T-helper 1 cell (primary cell): ENCODE results near the gene CLINT1.
"Not testable (repeated sequence)": the region's sequence is repeated elsewhere in the genome, so short reads cannot be mapped to it uniquely, and the experiment has no call there.

Source experiments
- DNase-seq, 5 donors: peaks; one replicate each; pipeline ENCODE4 v3.0.0-alpha.2; 2012 to 2020

The CLINT1 gene

DNA sequence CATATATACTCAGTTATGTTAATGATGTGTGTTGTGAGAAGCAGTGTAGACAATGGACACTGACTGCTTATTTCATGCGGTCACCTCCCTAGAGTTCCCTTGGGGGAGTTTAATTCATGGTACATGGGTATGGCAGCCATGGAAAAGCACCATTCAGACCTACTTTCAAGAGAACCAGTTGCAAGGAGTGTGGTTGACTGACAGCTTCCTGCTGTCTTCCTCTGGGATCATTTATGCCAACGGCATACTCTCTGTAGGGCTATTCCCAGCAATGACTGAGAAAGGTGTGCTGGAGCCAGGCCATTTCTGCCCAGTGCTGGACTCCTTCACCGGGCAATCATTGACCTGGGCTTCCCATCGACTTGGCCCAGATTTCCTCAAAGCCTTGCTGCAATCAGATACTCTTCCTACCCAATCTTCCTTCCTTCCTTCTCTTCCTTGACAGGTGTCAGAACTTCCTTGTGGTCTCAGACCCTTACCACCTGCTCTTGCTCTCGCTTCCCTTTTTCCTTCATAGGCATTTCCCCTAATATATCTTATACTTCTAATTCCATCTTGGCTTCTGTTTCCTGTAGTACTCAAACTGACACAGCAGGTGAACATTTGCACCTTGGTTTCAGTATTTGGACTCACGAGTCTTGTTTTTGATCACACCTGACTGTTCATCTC, 3.4 kb upstream of the CLINT1 start:
- DNase-seq: no peak

DNA sequence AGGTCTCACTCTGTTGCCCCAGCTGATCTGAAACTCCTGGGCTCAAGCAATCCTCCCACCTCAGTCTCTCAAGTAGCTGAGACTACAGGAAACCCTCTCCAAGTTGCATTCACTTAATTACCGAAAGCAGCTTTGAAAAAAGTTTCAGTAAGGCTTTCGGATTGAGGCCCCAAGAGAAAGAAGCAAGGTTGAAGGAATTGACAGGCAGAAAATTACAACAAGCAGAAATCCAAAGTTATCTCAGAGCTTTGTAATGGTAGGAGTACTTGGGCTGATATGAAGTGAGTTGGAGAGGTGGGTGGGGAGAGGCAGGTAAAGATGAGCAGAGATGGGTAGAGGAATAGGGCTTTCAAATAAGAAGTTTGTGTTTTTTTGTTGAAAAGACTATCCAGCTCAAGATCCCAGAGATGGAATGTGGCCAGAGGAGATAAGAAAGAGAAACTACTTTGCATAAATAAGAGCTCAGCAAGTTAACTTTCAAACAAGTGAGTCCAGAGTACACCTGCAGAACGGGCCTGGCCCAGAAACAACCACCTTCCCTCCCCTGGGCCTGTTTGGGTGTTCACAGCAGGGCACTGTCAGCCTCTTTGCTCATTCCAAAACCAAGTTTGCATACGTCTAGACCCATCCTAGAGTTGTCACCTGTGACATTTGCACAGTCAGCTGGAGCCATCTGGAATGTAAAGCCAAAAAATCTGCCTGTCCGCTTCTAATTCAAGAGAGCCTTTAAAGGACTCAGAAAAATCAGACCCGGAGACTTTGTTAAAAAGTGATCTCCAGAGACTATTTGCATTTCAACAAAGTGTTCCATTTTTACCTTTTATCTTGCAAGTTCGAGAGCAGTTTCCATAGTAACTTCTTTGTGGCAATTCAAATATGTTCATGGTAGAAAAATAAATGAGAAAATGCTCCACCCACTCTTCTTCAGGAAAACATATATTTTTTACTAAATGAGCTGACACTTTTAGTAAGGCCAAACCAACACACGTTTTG, 2.2 kb upstream of the CLINT1 start:
- peak in 1 of 5 donors; percentile 78 for DNase-seq

DNA sequence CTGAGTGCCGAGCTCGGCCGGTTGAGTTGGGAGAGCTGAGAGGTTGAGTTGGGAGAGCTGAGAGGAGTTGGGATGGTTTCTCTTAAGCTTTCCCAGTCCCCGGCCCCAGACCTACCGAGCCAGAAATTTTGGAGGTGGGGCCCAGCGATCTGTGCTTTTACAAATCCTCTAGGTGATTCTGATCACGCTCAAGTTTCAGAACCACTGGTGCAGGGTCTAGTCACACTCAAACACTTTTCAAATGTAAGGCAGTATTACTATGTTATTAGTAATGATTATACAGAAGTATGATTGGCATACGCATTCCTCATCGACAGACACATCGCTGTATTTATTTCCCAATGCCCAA, 256 bp upstream of the CLINT1 start:
- DNase-seq: no peak

DNA sequence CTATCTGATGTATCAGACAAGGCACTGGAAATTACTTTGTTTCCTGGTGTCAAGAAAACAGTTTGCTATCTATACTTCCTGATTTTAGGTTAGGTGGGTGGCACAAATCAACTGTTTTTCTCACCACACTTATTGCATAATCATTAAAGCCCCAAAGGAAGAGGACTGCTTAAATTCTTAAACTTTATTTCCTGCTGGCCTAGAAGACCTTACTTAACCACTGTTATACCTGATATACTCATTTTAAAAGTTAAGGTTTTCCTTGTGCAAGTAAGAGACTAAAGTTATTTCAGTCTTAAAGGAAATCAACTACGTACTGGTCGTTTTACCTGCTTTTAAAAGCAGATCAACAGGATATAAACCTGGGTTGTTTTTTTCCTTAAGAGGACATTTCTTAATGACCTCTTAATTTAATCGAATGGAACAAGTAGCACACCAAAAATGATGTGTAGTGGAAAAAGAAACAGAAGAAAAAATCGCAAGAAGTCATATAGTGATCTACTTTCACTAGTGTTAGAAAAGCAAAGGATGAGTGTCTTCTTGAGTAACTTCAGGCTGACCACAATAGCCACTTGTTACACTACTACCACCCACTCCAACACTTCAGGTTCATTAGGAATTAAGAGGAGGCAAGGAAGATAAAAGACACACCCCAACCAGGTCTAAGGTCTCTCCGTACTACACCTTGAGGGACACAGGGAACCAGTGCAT, 974 bp downstream of the CLINT1 start:
- DNase-seq: peak in 1 of 5 donors; percentile 64

DNA sequence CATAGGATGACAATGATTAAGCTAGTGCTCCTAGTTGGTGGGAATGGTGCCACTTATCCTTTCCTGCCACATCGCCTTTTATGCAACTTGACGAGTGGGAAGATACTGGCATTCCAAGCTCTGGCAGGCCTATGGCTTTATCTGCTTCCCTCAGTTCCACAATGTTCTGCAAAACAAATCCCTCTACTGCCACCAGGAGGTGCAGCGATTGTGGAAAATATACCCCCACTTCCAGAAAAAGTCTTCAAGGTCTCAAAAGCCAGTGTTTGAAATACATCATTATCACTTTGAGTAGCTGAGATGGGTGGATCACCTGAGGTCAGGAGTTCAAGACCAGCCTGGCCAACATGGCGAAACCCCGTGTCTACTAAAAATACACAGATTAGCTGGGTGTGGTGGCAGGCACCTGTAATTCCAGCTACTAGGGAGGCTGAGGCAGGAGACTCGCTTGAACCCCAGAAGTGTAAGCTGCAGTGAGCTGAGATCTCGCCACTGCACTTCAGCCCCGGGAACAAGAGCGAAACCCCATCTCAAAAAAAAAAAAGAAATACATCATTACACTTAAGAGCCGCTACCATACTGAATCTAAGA, 3.4 kb downstream of the CLINT1 start:
- no peak for DNase-seq

DNA sequence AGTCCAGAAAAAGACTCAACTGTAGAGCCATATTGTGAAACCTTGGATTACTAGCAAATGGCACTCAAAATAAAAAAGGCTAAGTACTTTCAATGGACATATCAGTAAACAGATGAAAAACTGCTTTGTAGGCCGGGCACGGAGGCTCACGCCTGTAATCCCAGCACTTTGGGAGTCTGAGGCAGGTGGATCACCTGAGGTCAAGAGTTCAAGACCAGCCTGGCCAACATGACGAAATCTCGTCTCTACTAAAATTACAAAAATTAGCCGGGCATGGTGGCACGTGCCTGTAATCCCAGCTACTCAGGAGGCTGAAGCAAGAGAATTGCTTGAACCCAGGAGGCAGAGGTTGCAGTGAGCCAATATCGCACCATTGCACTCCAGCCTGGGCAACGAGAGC, 5.6 kb downstream of the CLINT1 start:
- DNase-seq: not testable (repeated sequence)

DNA sequence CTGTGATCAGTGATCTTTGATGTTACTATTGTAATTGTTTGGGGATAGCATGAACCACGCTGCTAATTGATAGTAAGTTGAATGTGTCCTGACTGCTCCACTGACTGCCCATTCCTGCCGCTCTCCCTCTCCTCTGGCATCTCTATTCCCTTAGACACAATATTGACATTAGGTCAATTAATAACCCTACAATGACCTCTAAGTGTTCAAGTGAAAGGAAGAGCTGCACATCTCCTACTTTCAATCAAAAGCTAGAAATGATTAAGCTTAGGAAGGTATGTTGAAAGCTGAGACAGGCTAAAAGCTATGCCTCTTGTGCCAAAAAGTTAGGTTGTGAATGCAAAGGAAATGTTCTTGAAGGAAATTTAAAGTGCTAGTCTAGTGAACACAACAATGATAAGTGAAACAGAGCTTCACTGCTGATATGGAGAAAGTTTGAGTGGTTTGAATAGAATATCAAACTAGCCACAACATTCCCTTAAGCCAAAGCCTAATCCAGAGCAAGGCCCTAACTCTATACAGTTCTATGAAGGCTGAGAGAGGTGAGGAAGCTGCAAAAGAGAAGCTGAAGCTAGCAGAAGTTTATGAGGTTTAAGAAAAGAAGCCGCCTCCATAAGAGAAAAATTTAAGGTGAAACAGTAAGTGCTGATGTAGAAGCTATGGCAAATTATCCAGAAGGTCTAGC, 12.9 kb downstream of the CLINT1 start:
- no peak for DNase-seq

DNA sequence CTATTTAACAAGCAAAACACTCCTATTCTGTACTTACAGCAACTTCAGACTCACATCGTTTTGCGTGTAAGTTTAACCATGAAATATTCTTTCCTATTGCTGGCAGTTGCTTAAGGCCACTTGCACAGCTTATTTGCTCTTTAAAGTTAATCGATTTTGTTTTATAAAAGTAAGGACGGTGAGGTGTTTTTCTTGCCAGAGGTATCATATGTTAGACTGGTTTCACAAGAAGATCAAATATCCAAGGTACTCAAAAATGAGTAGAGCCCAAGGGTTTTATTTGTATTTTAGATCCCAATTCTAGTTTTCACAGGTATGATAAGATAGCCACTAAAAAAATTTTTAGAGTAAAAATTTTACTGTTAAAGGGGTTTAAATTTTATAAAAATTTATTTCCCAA, 16.2 kb downstream of the CLINT1 start:
- DNase-seq: no peak

DNA sequence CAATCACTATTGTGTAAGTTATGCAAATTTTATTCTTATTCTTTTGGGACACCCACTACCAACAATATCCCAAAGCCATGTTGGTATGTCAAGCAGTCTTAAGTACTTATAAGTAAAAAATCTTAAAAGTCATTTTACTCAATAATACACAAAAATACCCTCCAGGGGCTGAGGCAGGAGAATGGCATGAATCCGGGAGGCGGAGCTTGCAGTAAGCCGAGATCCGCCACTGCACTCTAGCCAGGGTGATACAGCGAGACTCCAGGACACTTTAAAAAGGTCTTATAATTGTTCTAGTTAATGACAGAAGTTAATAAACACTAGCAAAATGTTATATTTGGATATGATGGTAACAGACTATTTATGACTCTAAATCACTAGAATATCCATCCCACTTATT, 16.8 kb downstream of the CLINT1 start:
- DNase-seq: no peak

DNA sequence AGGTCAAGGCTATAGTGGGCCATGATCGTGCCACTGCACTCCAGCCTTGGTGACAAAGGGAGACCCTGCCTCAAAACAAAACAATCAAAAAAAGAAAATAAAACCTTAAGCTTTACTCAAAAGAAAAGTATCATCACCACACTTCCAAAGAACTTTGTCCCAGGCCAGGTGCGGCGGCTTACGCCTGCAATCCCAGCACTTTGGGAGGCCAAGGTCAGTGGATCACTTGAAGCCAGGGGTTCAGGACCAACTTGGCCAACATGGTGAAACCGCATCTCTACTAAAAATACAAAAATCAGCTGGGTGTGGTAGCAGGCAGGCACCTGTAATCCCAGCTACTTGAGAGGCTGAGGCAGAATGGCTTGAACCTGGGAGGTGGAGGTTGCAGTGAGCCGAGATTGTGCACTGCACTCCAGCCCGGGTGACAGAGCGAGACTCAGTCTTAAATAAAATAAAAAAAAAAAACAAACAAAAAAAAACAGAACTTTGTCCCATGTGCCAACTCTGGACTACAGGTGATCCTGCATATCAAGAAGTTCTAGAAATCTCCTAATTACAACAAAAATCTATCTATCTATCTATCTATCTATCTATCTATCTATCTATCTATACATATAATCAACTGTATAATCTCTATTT, 19.7 kb downstream of the CLINT1 start:
- DNase-seq: no peak

DNA sequence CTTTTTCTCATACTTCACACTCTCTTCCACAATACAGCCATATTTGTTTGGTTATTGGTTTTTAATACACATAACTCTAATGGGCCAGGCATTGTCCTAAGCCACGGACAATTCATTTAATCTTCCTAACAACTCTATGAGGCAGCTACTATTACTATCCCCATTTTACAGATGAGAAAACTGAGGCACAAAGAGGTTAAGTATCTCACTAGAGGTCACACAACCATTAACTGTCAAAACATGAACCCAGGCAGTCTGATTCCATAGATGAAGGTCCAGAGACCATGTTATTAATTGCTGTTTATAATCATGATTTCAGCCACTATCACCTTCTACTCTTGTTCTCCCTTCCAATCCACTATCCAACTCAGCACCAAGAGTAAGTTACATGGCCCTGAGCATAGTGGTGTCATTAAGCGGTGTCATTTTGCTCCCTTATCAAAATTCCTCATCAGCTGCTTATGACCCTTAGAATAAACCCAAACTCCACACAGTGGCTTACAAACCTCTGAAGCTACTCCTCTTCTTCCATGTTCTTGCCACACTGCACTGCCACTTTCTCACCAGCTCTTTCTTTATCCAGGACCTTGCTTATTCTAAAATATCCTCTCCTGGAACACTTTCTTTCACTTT, 22.7 kb downstream of the CLINT1 start:
- no peak for DNase-seq

DNA sequence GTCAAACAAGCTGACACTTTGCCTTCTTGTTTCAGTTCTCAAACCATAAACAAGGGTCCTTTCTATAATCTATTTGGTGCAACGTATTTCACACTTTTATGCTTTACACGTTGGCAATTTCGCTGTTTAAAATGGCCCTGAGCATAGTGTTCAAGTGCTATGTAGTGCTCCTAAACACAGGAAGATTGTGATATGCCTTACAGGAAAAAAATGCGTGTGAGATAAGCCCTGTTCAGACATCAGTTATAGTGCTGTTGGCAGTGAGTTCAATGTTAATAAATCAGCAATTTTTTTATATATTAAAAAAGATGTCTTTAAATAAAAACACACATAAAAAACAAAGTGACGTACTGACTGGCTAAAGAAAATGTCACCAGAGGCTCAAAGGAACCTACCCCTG, 23.9 kb downstream of the CLINT1 start:
- DNase-seq: no peak

DNA sequence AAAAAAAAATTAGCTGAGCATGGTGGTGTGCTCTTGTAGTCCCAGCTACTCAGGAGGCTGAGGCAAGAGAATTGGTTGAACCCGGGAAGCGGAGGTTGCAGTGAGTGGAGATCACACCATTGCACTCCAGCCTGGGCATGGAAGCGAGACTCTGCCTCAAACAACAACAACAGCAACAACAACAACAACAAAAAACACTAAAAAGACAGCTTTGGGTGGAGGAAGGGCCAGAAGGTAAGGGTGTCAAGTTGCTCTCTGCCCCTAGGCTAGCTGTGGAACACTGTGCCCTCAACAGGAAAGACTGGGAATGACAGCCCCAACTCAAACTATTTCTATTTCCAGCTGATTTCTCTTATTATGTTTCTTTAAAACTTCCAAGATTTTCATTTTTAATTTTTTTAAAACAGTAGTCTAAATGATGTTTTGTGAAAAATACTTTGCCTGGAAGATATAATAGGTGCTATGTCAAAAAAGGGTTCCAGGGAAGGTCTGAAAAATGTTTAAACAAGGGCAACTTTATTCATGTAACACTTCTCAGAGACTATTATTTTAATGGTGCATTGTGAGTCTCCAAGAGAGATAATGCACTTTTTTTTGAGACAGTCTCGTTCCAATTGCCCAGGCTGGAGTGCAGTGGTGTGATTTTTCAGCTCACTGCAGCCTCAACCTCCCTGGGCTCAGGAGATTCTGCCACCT, 29.9 kb downstream of the CLINT1 start:
- DNase-seq: no peak

DNA sequence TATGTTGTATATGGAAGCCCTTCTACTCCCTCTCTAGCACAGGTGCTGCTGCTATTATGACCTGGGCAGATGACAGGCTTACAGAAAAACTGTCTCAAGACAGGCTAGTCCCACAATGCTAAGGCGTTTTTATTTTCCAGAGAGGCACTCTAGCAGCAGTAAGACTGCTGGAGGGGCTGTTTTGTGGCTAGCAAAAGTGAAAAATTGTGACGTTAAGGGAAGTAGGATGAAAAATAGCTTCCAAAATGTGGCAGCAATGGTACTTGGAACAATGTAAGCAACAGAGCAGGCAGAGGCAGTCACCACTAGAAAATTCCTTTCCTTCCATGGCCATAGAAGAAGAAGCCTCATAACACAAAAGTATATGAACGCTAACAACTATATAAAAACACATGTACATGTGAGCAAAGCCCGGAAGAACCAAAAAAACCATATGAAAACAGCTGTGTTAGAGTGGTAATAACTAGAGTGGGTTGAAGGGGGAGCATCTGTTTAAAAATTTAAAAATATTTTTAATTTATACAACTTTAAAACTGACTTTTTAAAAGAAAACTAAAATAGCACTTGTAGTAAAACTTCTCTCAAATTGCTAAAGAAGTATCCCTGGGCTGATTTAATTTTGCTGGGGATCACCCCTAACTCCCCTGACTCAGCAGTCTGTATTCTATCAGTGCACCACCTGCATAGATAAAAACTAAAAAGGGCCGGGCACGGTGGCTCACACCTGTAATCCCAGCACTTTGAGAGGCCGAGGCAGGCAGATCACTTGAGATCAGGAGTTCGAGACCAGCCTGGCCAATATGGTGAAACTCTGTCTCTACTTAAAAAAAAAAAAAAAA, 30.6 kb downstream of the CLINT1 start:
- DNase-seq: no peak

DNA sequence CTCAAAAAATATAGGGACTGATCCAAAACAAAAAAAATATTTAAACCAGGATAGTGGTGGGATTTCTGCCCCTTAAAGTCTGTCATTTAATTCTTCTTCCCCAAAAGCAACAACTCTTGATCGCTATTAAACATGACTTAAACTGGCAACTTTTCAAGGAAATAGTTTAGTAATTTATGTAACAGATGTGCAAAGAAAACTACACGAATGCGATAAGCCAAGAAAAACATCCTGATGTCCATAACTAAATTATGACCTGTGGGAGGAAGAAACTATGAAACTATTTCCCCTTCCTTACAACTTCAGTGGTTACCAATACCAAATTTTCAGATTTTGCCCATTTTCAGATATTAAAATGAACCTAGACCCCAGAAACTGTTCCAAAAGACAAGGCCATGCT, 31.5 kb downstream of the CLINT1 start:
- no peak for DNase-seq

DNA sequence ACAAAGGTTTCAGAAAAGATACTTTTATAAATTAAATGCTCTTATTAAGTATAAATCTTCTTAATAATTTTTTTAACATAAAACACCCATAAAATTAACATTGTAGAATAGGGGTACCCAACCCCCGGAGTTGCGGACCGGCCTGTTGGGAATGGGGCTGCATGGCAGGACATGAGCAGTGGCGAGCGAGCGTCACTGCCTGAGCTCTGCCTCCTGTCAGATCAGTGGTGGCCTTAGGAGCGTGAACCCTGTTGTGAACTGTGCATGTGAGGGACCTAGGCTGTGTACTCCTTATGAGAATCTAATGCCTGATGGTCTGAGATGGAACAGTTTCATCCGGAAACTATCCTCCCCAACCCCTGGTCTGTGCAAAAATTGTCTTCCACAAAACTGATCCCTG, 35.3 kb downstream of the CLINT1 start:
- DNase-seq: no peak

DNA sequence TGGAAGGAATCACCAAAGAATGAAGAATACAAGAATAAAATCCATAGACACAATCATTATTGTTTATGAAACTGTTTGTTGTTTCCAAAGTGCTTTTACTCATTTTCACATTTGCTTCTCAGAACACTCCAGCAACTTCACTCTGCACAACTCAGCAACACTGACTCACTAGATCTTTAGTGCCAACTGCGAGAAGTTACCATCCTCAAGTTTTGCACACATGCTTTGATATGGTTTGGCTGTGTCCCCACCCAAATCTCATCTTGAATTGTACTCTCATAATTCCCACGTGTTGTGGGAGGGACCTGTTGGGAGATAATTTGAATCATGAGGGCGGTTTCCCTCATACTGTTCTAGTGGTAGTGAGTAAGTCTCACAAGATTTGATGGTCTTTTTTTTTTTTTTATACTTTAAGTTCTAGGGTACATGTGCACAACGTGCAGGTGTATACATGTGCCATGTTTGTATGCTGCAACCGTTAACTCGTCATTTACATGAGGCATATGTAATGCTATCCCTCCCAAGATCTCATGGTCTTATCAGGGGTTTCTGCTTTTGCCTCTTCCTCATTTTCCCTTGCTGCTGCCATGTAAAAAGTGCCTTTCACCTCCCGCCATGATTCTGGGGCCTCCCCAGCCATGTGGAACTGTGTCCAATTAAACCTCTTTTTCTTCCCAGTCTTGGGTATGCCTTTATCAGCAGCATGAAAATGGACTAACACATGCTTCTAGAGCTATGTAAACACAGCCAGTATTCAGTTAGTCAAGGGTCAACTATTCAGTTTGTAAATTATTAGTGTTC, 36.9 kb downstream of the CLINT1 start:
- DNase-seq: peak in 1 of 5 donors; percentile 8

DNA sequence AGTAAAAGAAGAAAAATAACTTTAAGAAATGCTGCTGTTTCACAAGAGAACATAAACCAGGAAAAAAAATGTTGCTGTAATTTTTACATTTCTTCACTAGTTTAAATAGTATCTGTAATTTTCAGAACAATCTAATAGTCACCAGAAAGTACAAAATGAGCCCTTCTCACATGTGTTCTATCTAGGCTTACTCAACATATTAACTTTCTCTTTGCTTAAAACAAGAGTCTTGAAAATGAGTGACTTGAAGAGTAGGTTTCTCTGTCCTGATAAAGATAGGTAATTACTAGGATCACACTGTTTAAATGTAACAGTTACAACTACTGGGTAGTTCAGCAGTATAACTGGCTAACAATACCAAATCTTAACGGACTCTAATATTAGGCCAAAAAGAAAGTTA, 37.5 kb downstream of the CLINT1 start:
- DNase-seq: no peak
